CD4-positive, alpha-beta T cell treated with Interleukin-6 at 100 ng/mL for 8 hours (primary cell): ENCODE data around the gene NRP2.

Source experiments
- DNase-seq: peaks from one replicate; pipeline ENCODE4 v3.0.0-alpha.2; 2020; ENCODE audit warnings: mixed read lengths, low spot score

Gene NRP2

DNA sequence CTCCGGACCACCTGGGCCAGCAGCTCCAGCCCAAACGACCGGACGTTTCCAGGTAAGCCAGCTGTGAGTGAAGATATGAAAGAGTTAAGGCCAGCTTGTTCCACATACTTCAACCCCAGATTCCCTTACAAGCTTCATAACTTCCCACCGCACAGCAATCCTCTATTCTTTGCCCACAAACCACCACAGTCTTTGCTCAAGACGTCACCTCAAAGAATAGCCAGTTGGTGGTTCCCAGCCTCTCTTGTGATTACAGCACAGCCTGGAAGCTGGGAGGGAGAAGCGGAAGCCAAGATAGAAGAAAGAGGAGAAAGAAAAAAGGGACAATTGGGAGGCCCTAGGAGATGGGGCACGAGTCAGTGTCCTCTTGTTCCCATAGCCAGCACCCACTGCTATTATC lies 70.6 kb downstream of the NRP2 start:
- no peak for DNase-seq

DNA sequence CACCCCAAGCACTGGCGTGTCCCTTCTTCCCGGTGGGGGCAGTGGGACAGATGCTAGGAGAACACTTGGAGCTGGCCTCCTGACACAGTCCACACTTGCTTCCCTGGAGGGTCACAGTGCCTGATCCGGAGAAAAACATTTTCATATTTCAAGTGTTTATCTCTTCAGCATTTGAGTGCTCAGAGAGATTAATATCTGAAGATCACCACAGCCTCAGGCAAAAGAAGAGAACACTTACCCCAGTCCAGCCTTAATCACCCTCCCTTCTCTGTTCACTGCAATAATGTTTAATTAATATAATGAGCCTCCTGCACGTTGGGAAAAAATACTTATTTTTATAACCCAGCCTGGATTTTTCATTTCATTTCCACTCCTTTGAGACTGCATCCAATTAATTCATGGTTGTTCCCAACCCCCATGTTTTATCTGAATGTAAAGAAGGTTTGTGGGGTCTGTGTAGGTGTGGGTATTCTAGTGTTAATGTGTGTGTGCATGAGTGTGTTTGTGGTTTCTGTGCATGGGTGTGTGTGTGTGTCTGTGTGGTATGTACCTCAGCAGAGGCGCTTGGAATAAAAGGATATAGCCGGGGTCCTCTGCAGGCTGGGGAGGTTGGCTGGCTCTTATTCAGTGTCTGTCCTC lies 72.1 kb downstream of the NRP2 start:
- DNase-seq: no peak

DNA sequence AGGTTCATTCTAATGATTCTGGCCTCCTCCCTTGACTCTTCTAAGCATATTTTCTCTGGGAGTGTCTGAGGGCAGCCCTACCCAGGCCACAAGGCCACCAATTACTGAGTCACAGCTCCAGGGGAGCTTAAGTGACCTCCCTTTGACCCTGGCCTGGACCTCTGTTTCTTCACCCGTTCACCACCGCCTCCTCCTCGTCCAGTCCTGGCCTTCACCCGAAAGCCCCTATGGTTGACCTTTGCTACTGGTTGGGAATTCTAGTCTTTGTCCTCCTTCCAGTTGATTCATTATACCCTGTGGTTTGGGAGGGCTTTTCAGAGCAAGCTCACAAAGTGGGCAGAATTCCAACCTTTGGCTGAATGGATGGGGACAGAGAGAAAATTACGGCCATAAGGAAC lies 72.6 kb downstream of the NRP2 start:
- DNase-seq: no peak

DNA sequence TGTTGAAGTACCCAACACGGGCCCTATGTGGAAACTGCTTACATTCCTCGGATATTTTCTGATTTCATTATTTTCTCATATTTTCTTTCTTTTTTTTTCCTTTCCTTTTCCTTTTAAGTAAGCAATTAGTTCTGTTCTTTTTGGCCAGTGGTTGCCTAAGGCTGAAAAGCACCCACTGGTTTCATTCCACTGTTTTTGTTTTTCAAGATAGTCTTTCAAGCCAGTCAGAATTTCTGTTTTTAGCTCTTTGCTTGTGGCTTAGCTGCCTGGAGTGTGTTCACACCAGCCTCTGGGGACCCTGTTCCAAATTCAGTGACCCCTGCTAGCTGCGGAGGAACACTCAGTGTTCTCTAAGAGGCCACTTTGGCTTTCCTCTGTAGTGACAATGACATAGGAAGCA lies 73.6 kb downstream of the NRP2 start:
- no peak for DNase-seq

DNA sequence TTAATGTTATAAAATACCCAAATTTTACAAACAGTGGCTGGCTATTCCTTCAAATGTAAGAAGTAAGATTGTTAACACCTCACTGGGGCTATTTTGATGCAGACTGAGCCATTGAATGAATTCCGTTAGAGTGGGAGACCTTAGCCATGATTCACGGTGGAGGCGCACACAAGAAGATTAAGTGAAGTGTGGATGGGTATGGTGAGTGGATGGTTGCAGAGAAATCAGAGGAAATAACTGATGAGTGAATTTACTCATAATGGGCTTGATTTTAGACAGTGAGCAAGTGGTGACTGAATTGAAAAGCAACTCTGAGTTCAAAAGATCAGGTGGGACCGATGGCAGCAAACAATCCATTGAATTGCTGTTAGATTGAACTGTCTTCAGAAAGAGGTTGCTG lies 75.0 kb downstream of the NRP2 start:
- no peak for DNase-seq

DNA sequence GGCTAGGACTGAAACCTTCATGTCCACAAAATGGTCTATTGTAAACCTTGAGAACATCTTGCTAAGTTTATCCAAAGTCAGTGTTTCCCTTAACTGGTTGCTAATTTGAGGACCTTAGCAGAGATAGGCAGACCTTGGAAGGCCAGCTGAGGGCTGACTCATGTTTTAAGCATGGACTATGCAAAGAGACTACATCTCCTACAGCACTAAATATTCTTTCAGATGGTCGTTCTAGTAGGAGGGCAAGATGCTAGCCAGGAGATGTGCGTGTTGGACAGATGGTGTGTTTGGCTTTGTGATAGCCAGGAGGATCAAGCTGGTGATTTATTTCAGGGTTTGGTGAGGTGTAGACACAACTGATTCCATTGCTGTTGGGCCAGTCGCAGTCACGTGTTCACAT lies 75.8 kb downstream of the NRP2 start:
- no peak for DNase-seq

DNA sequence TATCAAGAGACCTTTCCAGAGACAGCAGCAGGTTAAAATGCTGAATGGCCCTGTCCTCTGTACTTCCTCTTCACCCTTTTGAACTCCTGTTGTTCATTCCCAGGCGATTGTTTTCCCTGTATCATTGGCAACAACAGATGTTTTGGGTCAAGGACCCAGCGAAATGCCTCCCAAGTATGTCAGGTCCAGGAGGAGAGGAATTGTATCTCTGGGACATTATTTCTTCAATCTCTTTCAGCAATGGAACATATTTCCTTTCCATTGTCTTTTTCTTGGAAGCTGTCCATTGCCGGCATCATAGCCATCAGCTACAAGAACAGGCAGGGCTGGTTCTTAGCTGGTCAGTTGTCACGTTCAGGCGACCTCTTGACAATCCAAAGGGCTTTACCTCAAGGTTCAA lies 76.2 kb downstream of the NRP2 start:
- DNase-seq: no peak

DNA sequence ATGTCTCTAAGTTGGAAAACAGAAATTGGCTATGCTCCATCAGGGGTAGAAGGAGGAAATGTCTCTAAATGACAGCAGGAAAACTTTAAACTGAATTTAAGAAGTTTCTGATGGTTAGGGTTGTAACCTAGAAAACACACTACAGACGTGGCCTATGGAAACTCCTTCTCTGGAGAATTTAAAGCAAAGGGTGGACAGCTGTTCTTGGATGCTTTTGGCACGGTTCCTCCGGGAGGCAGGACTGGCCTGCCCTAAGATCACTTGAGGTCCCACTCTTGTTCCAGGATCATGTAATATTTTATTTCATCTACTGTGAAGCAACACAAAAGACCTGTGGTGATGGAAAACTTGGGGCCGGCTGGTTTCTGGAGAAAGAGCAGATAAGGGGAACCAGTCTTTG lies 77.0 kb downstream of the NRP2 start:
- DNase-seq: no peak

DNA sequence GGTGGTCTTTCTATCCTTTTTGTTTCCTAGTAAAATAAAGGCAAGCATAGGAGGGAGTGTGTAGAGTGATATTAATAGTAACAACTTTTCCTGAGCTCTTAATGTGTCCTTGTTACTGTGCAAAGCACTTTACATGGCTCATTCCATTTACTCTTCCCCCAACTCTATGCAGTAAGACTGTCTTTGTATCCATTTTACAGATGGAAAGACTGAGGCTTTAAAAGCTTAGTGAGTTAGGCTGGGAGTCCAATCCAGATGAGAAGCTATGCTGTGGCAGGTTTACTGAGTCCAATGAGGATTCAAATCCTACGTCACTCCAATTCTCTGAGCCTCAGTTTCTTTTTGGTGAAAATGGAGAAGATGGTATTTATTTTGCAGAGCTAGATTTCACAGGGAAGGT lies 77.4 kb downstream of the NRP2 start:
- no peak for DNase-seq

DNA sequence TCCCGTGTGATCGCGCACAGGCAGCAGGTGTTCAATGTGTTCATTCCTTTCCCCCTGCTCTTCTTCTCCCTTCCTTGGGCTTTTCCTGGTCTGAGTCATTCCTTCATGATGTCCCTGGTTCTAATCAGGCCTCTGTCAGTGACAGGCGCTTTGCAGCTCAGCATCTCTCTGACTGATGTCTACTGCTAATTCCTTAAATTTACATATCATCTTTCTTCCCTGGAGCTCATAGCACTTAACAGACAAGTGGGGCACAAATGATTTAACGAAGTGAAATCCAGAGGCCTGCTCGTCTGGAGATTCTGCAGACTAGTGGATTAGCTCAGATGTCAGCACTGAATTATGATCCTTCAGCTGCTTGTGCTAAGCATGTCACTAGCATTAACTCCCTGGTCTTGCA lies 77.9 kb downstream of the NRP2 start:
- DNase-seq: no peak

DNA sequence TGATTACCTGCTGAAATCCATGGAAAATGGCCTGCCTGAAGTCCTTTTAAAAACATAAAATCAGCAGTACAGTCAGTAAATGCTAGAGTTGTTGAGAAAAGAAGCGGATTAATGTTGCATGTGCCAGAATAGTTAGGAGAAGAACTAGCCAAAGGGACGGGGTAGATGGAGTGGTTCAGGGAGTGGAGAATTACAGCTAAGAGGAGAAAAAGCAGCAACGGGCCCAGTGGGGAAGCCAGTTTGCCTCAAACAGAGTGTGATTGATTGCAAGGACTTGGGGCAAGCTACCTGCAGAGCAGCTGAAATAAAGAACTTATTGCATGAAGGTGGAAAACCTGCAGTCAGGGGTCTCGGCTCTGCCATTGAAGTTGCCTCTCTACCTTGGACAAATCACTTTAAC lies 79.1 kb downstream of the NRP2 start:
- no peak for DNase-seq

DNA sequence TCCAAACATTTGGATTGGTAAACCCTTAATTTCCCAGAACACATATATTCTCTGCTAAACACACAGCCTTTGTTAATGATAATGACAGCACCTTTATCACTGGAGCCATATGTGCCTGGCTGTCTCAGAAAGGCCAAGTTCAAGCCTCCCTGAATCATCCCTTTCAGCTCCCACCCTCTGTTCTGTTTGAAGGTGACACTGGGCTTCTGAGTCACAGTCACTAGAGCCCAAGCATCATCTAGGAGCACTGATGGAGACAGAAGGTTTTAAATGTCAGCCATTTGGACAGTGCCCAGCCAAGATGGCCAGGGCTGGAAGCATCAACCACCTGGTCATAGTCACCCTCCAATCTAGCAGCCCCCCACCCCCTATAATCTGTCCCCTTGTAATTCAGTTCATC lies 80.6 kb downstream of the NRP2 start:
- no peak for DNase-seq

DNA sequence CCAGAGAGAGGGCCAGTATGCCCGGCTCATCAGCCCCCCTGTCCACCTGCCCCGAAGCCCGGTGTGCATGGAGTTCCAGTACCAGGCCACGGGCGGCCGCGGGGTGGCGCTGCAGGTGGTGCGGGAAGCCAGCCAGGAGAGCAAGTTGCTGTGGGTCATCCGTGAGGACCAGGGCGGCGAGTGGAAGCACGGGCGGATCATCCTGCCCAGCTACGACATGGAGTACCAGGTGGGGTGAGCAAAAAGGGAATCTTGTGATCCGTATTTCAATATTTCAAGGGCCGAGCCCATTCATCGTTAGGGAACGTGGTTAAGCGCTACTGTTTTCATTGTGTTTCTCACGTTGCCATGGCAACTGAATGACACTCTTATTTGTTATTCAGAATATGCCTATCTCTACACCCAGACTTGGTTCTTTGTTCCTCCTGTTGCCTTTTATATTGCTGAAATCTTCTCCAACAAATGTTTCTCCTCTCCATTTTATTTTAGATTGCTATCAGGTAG lies 81.5 kb downstream of the NRP2 start:
- DNase-seq: no peak

DNA sequence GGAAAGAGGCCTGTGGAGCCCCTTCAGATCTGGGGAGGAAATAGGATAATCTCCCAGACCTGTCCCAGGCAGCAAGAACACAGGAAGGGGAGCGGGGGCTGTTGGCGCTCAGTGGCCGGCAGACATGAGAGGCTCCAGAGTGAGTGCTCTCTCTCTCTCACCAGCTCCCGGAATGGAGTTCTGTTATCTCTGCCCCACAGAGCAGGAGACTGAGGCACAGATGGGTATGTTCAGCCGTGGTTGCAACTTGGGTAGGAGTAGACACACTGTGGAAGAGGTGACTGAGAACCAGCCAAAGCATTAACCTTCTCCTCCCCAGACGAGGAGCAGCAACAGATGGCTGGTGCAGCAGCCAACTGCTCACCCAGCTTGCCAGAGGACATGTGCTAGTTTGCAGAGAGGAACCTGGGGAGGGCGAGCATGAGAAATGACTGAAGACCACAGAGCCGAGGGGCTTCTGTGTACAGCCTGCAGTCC lies 82.0 kb downstream of the NRP2 start:
- DNase-seq: no peak

DNA sequence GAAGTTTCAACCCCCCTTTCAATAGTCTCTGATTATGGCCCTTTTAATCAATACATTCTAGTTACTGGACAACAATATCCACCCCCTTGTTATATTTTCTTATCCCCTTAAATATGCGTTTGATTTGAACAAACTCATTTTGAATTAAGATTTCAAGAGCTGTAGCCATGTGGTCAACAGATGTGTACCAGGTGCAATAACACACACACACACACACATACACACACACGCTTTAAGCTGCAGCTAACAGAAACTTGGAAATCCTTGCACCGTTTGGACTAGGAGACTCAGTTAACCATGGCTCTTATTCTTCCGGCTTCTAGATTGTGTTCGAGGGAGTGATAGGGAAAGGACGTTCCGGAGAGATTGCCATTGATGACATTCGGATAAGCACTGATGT lies 82.8 kb downstream of the NRP2 start:
- no peak for DNase-seq

DNA sequence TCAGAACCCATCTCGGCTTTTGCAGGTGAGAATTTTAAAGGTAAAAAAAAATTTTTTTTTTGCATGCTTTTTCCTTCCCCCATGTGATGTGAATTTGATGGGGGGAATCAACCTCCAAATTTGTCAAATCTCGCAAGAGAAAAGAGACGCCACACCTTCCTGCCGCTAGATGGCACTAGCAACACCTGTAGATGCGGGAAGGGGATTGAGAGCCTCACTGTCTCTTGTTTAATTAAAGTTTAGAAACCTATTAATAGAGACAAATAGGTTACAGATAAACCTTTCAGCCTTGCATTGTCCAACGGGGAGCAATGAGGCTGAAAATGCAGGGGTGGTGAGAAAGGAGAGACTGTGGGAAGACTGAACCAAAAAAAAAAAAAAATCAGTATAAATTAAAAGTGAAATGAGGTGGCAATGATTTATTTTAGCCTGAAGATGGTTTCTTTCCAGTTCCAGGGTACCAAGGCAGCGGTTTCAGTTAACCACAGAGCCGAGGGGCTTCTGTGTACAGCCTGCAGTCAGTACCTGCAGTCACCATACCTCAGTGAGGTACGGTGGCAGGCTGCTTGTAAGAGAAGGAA lies 84.6 kb downstream of the NRP2 start:
- DNase-seq: peak; percentile 8

DNA sequence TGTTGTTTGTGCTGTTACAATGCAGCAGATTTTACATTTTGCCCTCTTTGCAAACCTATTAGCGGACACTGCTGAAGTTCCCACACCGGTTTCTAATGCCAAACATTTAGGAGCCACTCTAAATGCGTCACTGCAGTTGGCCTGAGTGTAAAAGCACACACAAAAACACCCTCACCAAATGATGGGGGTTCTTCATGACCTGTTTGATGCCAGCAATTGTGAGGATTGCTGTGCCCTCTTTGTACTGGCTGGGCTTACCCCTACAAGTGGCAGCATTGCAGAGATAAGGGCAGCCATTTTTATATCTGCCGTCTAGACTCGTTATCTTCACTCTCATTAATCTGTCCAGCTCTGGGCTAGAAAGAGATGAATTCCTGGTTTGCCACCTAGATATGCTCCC lies 85.3 kb downstream of the NRP2 start:
- DNase-seq: no peak

DNA sequence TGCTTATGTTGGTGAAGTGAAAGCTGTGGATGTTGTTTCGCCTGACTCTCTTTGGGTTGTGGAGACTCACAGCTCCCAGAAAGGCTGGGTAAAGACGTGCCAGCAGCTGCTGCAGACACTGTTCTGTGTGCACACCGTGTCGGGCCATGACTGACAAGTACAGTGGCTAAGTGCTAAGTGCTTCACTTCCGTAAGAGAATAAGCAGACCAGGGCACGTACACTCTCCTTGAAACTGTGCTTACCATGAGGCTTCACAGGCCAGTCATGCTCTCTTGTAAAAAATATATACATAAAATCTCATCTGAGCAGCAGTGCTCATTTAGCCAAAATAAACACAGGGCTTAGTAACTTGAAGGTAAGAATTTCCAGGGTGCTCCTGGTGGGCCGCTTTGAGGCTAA lies 86.0 kb downstream of the NRP2 start:
- no peak for DNase-seq

DNA sequence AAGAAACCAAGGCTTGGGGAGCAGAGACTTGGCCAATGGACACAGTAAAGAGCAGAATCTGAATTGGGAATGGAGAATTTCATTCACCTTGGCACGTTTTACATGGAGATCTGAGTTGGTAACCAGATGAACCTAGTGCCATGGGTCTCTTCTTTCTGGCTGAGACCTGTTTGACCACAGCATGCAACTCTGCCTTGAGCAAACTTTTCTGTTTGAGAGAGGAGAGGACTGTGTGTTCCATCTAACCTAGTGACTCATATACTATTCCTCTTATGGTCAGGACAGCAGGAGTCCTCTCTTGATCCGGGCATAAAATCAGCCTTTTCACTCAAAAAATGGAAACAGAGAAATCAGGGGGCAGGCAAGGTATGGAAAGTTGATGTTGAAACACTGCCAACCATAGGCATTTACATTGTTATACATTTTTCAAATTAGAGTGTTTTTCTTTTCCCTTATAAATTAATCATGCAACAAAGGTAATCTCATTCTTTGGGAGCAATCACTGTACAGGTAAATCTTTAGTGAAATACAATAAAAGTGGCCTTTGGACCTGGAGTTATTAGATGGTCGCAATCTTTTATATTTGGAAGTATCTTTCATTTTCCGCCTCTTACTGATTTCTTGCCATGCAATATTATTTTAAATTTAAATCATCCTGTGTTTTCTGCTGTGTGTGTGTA lies 86.7 kb downstream of the NRP2 start:
- DNase-seq: no peak

DNA sequence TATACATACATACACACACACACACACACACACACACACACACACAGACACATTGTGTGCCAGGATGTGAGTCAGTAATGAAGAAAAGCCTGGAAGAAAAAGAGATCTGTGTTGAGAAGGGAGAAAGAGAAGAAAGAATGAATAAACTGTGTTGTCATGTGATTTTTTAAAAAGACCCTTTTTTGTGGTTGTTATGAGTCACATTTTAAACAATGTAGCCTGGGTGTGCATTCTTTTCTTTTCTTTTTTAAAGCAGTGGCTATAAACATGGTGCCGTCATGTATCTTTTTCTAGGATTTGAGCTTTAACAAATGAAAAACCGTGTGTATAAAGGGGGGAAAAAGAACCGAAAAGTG lies 87.2 kb downstream of the NRP2 start:
- DNase-seq: no peak

DNA sequence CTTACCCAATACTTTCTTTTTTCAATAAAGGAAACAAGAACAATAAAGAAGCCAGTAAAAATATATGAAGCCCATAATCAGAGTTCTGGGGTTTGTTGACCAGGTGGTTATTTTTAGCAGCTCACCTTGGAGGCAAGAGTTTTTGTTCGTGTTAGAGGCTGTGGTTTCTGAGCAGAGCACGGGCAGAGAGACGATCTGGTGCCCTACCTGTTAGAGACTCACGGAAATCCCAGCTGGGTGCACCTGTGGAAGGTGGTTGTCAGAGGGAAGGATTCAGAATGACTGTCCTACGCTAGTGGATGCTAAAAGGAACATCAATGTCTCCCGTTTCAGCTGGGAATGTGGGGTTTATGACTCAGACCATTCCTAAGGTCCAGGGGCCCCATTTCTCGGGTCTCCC lies 87.6 kb downstream of the NRP2 start:
- DNase-seq: no peak

DNA sequence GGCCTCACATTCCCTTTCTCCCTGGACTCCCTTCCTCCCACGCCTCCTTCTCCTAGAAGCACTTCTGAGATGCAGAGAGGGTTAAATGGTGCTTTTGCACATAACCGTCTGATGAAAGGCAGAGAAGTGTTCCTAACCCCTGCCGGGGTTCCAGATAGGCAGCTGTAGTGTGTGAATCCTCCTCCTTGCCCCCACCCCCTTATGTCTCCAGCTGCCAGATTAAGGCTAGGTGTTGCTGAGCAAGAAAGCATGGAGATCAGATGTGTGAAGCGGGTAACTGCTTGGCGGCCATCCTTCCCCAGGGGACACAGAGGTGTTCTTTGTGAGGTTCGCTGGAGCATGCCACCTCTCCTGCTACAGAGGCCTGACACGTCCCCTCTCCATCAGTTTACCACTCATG lies 88.3 kb downstream of the NRP2 start:
- DNase-seq: no peak

DNA sequence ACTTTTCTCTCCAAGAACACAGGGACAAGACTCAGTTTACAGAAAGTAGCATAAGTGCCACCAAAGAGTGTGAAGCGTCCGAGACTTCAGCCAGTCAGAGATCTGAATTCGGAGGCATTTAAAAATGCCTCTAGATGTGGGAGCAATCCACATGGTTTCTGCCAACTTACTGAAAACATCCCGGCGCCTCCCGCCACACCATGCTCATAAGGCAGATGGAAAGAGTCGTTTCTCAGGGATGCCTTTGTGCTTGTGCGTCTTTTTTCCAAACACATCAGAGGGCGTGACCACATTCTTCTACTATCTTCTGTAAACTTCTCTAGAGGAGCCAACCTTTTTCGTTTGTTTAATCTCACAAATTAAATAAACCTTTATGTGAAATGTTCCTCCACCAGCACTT lies 88.7 kb downstream of the NRP2 start:
- DNase-seq: no peak

DNA sequence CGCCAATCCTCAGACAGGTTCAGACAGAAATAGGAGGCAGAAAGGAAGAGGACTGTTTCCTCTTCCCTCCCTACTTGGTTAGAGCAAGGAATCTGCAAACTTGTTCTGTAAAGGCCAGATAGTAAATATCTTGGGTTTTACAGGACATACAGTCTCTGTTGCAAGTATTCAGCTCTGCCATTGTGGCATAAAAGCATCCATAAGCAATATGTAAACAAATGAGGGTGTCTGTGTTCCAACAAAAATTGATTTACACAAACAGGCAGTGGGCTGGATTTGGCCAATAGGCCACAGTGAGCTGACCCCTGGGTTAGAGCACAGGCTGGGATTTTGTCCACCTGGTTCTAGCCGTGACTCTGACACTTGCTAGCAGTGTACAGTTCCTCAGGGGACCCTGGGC lies 89.4 kb downstream of the NRP2 start:
- DNase-seq: no peak
